GM12875 (cell line): ENCODE measurements around the gene HLA-E.

Source experiments
- H3K4me3 ChIP-seq: one replicate; pipeline ENCODE4 v1.5.1; 2011; ENCODE audit warnings: low read depth, low read length, control low read depth
- CTCF ChIP-seq: IDR thresholded peaks from 2 replicates; pipeline ENCODE4 v1.5.1; 2011; ENCODE audit warnings: low read depth, mild to moderate bottlenecking, control low read depth, inconsistent platforms, low read length, moderate library complexity, borderline replicate concordance; ENCODE audit not compliant: insufficient read depth

HLA-E gene

GRCh38 chr6:30507849-30508827 lies 18.8 kb downstream of the HLA-E start:
- no peak for TF ChIP-seq CTCF
- no peak overlapping the region for H3K4me3 ChIP-seq

GRCh38 chr6:30508890-30509736 lies 19.8 kb downstream of the HLA-E start:
- H3K4me3 ChIP-seq = no peak overlapping the region
- no peak for TF ChIP-seq CTCF

- no peak for TF ChIP-seq CTCF
- no peak overlapping the region for H3K4me3 ChIP-seq
These were observed 21.3 kb downstream of the HLA-E start for GRCh38 chr6:30510419-30511168.

DNA sequence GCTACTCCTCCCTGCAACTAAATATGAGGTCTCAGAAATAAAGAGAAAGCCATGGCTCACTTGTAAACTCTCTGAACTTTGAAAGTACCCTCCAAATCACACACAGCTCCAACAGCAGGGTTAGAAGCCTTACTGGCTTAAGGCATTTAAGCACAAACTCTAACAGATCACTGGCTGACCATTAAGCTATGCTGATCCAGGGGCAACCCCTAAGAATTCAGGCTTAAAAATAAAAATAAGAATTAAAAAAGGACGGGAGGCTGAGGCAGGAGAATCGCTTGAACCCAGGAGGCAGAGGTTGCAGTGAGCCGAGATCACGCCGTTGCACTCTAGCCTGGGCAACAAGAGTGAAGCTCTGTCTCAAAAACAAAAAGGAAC lies 21.8 kb downstream of the HLA-E start:
- no peak for TF ChIP-seq CTCF
- H3K4me3 ChIP-seq = no peak overlapping the region

DNA sequence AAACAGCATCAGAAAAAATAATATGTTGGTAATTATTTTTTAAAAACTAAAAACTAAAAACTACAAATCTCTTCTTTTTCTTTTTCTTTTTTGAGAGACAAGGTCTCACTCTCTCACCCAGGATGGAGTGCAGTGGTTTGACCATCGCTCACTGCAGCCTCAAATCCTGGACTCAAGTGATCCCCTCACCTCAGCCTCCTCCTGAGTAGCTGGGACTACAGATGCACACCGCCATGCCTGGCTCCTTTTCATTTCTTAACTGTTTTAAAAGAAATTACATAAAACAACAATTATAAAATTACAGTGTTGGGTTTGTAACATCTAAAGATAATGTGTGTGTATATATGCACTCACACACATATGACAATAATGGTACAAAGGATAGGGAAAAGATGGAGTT lies 24.1 kb downstream of the HLA-E start:
- TF ChIP-seq CTCF = no peak
- no peak overlapping the region for H3K4me3 ChIP-seq

DNA sequence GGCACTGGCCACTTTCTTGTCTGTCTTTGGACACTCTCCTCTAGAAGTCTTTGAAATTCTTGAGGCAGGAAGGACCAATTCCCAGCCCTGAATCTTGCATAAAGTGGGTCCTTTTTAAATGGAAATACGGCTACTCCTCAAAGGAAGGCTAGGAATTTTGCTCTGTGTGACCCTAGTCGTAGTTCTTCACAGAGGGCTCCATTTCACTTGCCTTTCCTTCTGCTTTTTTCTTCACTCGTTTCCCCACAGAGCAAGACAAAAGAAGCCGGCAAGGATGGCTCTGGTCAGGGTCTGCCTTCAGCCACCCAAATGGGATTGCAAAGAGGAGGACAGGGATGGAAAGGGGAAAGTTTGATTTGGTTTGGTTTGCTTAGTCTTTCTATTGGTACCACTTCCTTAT lies 25.8 kb downstream of the HLA-E start:
- H3K4me3 ChIP-seq = no peak overlapping the region

More for the DNA sequence above, 25.8 kb downstream of the HLA-E start:
- no peak for TF ChIP-seq CTCF
